Aorta (tissue), 5 donors: Measurements from ENCODE around the gene PAX8. TPM values are rescaled to one million over a fixed set of nuclear protein-coding genes. Genes with fewer than 3 reads are reported as not detected.
A peak's percentile ranks its signal among the peaks of the same experiment; 100 is the strongest.
"Not testable (repeated sequence)": the region's sequence is repeated elsewhere in the genome, so short reads cannot be mapped to it uniquely, and the experiment has no call there.

Source experiments
- ATAC-seq: fragments of 200-7000 bp; cut with Tn5 transposase; one replicate; pipeline ENCODE4 v1.9.1; 2022; ENCODE audit warnings: moderate library complexity; ENCODE audit not compliant: low FRiP score
- DNase-seq, 2 donors: peaks; one replicate each; pipeline ENCODE4 v3.0.0-alpha.2; 2020
- H3K27ac ChIP-seq, 2 donors: one replicate each; pipeline ENCODE4 v1.5.1; 2013; ENCODE audit warnings: low read length in 2 of 2, mild to moderate bottlenecking in 2 of 2, moderate library complexity in 2 of 2, control low read depth in 1 of 2, inconsistent platforms in 1 of 2, low read depth in 1 of 2
- H3K27me3 ChIP-seq, 2 donors: one replicate each; pipeline ENCODE4 v1.6.1; 2013; ENCODE audit warnings: control low read depth in 1 of 2, low read length in 1 of 2, mild to moderate bottlenecking in 1 of 2, moderate library complexity in 1 of 2; ENCODE audit not compliant: insufficient read depth in 2 of 2, control insufficient read depth in 1 of 2
- H3K36me3 ChIP-seq, 2 donors: one replicate each; pipeline ENCODE4 v1.6.1; 2013; ENCODE audit warnings: control low read depth in 1 of 2, low read length in 1 of 2, mild to moderate bottlenecking in 1 of 2; ENCODE audit not compliant: insufficient read depth in 2 of 2, control insufficient read depth in 1 of 2
- H3K4me1 ChIP-seq, 2 donors: one replicate each; pipeline ENCODE4 v1.6.1; 2013; ENCODE audit warnings: low read length in 2 of 2, control low read depth in 1 of 2, mild to moderate bottlenecking in 1 of 2, moderate library complexity in 1 of 2; ENCODE audit not compliant: insufficient read depth in 2 of 2, control insufficient read depth in 1 of 2
- H3K4me3 ChIP-seq, 2 donors: one replicate each; pipeline ENCODE4 v1.5.1; 2013; ENCODE audit warnings: low read length in 2 of 2, control low read depth in 1 of 2, mild to moderate bottlenecking in 1 of 2
- H3K9me3 ChIP-seq: one replicate; pipeline ENCODE4 v1.6.1; 2013; ENCODE audit warnings: mild to moderate bottlenecking, low read length; ENCODE audit not compliant: control insufficient read depth
- WGBS, 2 donors: extraction: QIAGEN DNeasy Blood & Tissue Kit; methylation state at CpG; one replicate each; pipeline ENCODE4 v1.1.7; 2013; 5-methylcytosine and 5-hydroxymethylcytosine counted together
- intact Hi-C, 2 donors: fragments of 100-400 bp; cut with DNase I; formaldehyde crosslinking; loops; one replicate each; pipeline versions ENCODE4 v1.14.2 to v1.15.0; 2022
- polyA plus RNA-seq, 2 donors: library from polyadenylated mRNA; stranded (reverse); fragments of 200-250 nt; gene quantifications; one replicate each; pipeline ENCODE4 v1.2.3, GENCODE V29; 2013
- total RNA-seq, 2 donors: library from RNA; stranded (reverse); fragmentation: NEBNext Ultra II Directional; extraction: Animal tissue kit (Norgen Biotek cat#: 25700); gene quantifications; one replicate each; pipeline ENCODE4 v1.2.1, GENCODE V29; 2021
- donor health status: healthy with polysubstance abuse.
- donor health status: Bipolar disorder and iron deficiency.
- donor health status: DM: no; HTN: no; CAD: no.
- donor health status: DM: no; HTN: no; CAD: no.
- donor health status: DM: yes; HTN: yes; CAD: no.

PAX8 gene
- total and polyA plus RNA-seq, 4 donors = 0.45 to 1.00 (median 0.87) TPM; not detected in 1

DNA sequence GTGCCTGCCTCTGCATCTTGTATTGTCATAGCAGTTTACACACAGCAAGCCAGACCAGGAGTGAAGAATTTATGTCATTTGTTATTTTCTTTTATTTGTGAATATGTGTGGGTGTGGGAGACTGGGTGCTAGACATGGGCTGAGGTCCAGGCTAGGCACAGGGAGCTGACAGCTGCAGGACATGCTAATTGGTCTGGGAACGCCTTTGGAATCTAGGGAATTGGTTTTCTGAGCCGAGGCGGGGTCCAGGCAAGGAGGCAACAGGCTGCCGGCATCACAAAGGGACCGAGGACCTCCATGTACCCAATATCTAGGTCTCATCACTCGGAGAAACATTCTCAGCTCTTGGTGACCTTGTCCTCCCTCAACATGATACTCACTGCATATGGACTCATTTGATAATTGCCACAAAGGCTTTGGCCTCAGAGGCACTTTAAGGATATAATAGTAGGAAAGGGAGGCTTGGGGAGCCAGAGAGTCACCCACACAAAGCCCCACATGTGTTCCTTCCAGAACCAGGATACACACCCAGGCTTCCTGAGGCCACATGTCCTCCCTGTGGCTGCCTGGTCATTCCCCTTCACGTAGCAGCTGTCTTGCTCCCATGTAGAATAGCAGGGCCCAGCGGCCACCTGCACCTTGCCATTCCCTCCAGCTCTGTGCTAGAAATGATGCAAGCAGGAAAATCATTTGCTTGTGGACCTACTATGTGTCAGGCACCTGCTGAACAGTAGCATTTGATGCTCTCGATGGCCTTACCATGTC, 23.7 kb upstream of the PAX8 start:
- H3K27ac ChIP-seq, ATAC-seq, H3K36me3 ChIP-seq, H3K27me3 ChIP-seq, H3K4me3 ChIP-seq, DNase-seq, intact Hi-C loops, H3K4me1 ChIP-seq, H3K9me3 ChIP-seq: not testable (repeated sequence)
- 64 to 76% methylated on average over 9 of the region's 9 CpGs for WGBS, 2 donors

GRCh38 chr2:113300281-113300680, 21.6 kb upstream of the PAX8 start:
- no peaks in the 10 kb centered on the region for H3K36me3 ChIP-seq
- intact Hi-C loops = no loop called here
- DNase-seq = no peak
- no peak for ATAC-seq
- H3K4me1 ChIP-seq = no peaks in the 10 kb centered on the region
- 78 to 83% methylated on average over 4 of the region's 4 CpGs for WGBS, 2 donors
- H3K4me3 ChIP-seq = no peak overlapping the region
- H3K27me3 ChIP-seq = no peaks in the 10 kb centered on the region
- H3K27ac ChIP-seq = no peak overlapping the region
- H3K9me3 ChIP-seq = no peaks in the 10 kb centered on the region

- intact Hi-C loops = no loop called here
- Histone ChIP-seq H3K9me3 (no peaks in the 10 kb centered on the region), H3K4me3 (no peak overlapping the region), H3K36me3 (no peaks in the 10 kb centered on the region), H3K27ac (no peak overlapping the region), H3K4me1 (no peaks in the 10 kb centered on the region), H3K27me3 (no peaks in the 10 kb centered on the region)
- no peak for DNase-seq
- WGBS, 2 donors = 95 to 97% methylated on average over 2 of the region's 2 CpGs
- ATAC-seq = no peak
Measured at GRCh38 chr2:113298176-113298575, 19.5 kb upstream of the PAX8 start.

- not testable (repeated sequence) for H3K4me1 ChIP-seq
Measured at GRCh38 chr2:113297590-113297989, 18.9 kb upstream of the PAX8 start.

DNA sequence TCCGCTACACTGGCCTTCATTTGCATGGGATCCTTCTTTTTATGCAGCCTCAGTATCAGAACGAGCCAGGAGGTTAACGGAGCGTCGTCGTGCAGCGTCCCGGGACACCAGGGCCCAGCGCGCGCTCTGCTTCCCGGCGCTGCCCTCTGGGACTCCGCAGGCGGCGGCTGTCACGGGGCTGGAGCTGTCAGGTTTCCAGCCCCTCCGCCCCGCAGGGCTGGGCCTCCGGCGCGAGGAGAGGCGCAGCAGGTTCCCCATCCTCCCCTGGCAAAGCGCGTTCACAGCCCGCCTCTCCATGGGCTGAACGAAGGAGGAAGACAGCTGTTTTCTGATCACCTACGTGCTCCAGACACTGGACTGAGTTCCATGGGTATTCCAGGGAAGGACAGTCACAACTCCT, 12.5 kb upstream of the PAX8 start:
- no peak overlapping the region for H3K27ac ChIP-seq
- peak; percentile 24 for ATAC-seq
- 5 to 9% methylated on average over 27 to 28 of the region's 28 CpGs for WGBS, 2 donors
- DNase-seq = no peak
- no peaks in the 10 kb centered on the region for H3K27me3 ChIP-seq
- no peaks in the 10 kb centered on the region for H3K4me1 ChIP-seq
- H3K4me3 ChIP-seq = no peak overlapping the region
- H3K9me3 ChIP-seq = no peaks in the 10 kb centered on the region
- no peaks in the 10 kb centered on the region for H3K36me3 ChIP-seq
- intact Hi-C loops = no loop called here

More at GRCh38 chr2:113297590-113297989, 18.9 kb upstream of the PAX8 start:
- H3K36me3 ChIP-seq, H3K27ac ChIP-seq, H3K9me3 ChIP-seq, ATAC-seq, H3K27me3 ChIP-seq, H3K4me3 ChIP-seq, DNase-seq, intact Hi-C loops: not testable (repeated sequence)
- 16 to 22% methylated on average over 2 of the region's 2 CpGs for WGBS, 2 donors

DNA sequence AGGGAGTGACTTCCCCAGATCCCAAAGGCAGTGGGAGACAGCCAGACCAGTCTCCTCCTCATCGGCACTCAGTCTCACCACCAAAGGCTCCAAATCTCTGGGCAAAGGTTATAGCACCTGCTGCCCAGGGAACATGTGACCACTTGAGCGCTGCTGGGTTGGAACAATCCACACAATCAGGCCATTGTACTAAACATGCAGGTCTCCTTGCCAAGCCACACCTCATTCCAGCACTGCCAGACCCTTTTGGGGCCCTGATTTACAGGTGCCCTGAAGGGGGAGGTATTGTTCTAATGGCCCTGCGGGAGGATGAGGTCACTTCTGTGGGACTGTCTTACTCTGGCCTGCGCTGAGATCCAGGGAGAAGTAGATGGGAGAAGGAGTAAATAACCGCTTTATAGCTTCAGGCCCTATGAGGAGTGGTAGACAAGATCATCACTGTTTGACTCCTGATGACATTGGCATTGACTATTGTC, 10.0 kb upstream of the PAX8 start:
- H3K4me1 ChIP-seq, H3K27me3 ChIP-seq, ATAC-seq, H3K9me3 ChIP-seq, H3K27ac ChIP-seq, DNase-seq, H3K36me3 ChIP-seq, H3K4me3 ChIP-seq: not testable (repeated sequence)
- WGBS, 2 donors = 85 to 98% methylated on average over 5 of the region's 5 CpGs
- intact Hi-C loops = loop anchor here in 1 of 2 donors (5.0 kb wide), 1 partner anchor 34 kb away; no protein-coding TSS in a partner anchor

DNA sequence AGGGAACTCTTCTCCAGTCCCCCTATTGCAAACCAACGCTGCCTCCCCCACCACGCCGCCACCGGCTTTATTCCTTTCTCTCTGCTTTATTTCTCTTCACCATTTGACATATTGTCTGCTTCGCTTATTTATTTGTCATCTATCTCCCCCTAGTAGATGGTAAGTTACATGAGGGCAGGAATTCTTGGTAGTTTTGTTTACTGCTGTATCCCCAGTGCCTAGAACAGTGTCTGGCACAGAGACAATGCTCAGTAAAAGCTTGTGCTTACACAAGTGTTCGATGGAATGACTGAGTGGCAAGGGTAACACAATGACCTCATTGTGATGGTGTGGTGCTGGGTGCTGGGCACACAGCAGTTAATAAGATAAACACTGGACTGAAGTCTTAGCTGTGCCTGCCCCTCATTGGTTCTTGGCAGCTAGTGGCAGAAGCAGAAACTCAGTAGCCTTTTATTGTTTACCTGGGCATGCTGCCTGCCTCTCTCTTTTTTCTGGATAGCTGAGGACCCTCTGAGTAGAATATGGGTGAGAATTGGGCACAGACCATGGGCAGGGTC, 9.5 kb upstream of the PAX8 start:
- not testable (repeated sequence) for H3K36me3 ChIP-seq, H3K27ac ChIP-seq, H3K27me3 ChIP-seq, ATAC-seq, H3K4me1 ChIP-seq, DNase-seq, H3K9me3 ChIP-seq, H3K4me3 ChIP-seq
- WGBS, 2 donors = 19 to 45% methylated on average over 4 to 6 of the region's 6 CpGs
- intact Hi-C loops = loop anchor here in 1 of 2 donors (5.0 kb wide), 1 partner anchor 34 kb away; no protein-coding TSS in a partner anchor

DNA sequence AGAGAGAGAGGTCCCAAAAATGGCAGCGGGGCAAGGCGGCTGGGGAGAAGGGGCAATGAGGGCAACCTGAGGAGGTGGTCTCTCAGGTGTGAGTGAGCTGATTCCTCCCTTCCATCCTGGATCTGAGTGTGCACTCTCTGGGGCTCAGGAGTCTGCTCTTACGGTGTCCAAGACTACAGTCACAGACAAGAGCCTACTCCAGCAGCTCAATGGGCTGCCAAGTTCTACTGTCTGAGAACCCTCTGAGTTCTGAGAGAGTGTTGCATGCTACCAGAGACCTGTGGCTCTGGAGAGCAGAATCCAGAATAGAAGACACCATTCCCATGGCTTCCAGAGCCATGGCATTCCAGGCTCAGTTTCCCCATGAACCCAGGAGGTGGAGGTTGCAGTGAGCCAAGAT, 7.1 kb upstream of the PAX8 start:
- WGBS, 2 donors = 91 to 95% methylated on average over 3 of the region's 3 CpGs
- peaks cover 0 to 8% of the 10 kb centered on the region in 2 donors for H3K4me1 ChIP-seq
- no peaks in the 10 kb centered on the region for H3K36me3 ChIP-seq
- H3K27ac ChIP-seq = no peak overlapping the region
- intact Hi-C loops = loop anchor here in 1 of 2 donors (5.0 kb wide), 1 partner anchor 36 kb away; no protein-coding TSS in a partner anchor
- DNase-seq (no peak), ATAC-seq (no peak)
- no peaks in the 10 kb centered on the region for H3K27me3 ChIP-seq
- H3K4me3 ChIP-seq = no peak overlapping the region
- H3K9me3 ChIP-seq = no peaks in the 10 kb centered on the region

DNA sequence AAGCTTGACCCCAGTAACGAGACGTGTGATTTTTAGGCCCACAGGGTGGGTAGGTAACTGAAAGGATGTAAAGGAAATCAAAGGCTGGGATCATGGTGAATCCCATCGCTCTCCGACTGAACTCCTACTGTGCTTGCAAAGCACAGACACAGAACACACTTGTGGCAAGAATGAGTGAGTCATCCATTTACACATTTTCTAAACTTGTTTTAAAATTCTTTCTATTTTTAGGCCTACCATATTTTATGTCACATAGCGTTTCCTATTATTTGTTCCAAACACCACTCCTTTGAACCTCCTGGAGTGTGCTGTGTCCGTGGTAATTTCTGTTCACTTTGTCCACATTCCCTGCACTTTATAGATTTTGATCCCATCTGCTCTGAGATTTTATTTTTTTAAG, 6.3 kb upstream of the PAX8 start:
- H3K27ac ChIP-seq = peak overlapping the region in 1 of 2 donors; percentile 87
- intact Hi-C loops = loop anchor here (5.0 kb wide), 2 partner anchors 37 to 38 kb away; no protein-coding TSS in a partner anchor
- H3K4me1 ChIP-seq, DNase-seq, ATAC-seq, H3K36me3 ChIP-seq, H3K9me3 ChIP-seq, H3K27me3 ChIP-seq, H3K4me3 ChIP-seq: not testable (repeated sequence)
- 45 to 46% methylated on average over 6 of the region's 6 CpGs for whole genome bisulfite sequencing, 2 donors
